Stimulated activated CD8-positive, alpha-beta memory T cell treated with anti-CD3 and anti-CD28 coated beads, Interleukin-4, amount 100 ng/mL, for 48 hours (primary cell): ENCODE data around the gene SLX9.
"Not testable (repeated sequence)": the region's sequence is repeated elsewhere in the genome, so short reads cannot be mapped to it uniquely, and the experiment has no call there.

Source experiments
- DNase-seq: peaks from one replicate; pipeline ENCODE4 v3.0.0-alpha.2; 2020

Gene SLX9

DNA sequence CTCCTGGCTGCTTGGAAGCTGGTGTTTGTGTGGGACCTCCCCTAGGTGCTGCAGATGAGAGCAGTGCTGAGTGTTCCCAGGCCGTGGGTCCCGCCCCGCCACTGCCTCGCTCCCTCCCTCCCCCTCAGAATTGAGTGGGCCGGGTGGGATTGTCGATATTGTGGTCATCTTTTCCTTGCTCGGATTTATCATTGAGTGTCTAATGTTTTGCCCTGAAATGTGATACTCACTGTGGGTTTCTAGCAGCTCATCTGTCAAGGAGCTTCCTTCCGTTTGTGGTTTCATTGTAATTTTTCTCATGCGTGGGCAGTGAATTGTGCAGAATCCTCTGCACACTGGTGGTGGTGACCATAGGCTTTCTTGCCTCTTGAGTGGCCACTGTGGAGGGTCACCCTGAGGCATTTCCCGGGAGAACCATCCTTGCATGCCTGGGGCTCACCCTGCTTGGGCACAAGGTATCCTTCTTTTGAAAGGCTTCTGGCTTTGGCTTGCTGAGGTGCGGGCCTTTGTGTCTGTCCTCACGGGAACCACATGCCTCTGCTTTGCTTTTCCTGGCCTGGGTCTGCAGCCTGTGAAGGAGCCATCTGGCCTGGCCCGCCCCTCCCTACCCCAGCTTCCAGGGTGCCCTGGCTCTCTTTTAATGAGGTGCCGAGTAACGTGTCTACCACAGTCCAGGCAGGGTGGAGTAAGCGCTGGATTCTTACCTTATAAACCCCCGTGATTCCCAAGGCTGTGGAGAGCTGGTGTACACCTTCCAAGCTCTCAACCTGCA, 25.6 kb downstream of the SLX9 start:
- DNase-seq, result peak; percentile 56

DNA sequence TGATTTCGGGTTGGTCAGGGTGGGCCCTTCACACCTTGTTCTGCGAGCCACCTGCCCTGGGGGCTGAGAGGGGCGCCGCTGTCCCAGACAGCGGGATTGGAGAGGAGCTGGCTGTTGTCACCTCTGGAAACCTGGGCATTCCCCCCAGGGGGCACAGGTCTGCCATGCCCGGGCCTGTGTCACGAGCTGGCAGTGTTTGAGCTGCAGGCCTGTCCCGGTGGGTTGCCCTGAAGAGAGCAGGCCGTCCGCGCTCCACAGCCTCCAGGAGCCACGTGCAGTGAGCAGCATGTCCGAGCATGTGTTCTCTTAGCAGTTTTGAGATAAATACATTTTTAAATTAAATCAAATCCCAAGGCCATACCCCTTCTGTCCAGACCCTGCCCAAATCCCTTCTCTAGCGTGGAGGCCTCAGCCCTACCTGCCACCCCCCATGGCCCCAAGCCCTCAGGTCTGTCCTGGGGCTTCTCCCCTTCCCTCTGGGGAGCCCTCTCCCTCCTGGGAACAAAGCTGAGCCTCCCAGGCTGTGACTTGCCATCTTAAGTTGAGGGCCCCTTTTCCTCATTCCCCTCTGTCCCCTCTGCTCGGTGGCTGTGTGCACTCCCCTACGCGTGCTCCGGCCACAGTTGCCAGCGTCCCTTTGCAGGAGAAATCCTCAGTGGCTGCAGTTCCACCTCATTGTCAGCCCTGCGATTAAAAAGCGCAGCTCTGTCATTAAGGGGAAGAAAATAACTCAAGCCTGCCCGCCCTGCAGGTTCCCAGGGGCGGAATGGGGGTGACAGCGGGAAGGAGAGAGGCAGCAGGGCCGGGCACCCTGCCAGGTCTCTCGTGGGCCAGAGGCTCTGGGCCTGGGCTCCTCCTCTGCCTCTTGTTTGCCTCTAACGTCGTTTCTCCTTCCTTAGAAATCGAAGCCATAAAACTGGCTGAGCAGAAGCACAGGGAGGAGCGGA, 26.6 kb downstream of the SLX9 start:
- no peak for DNase-seq

DNA sequence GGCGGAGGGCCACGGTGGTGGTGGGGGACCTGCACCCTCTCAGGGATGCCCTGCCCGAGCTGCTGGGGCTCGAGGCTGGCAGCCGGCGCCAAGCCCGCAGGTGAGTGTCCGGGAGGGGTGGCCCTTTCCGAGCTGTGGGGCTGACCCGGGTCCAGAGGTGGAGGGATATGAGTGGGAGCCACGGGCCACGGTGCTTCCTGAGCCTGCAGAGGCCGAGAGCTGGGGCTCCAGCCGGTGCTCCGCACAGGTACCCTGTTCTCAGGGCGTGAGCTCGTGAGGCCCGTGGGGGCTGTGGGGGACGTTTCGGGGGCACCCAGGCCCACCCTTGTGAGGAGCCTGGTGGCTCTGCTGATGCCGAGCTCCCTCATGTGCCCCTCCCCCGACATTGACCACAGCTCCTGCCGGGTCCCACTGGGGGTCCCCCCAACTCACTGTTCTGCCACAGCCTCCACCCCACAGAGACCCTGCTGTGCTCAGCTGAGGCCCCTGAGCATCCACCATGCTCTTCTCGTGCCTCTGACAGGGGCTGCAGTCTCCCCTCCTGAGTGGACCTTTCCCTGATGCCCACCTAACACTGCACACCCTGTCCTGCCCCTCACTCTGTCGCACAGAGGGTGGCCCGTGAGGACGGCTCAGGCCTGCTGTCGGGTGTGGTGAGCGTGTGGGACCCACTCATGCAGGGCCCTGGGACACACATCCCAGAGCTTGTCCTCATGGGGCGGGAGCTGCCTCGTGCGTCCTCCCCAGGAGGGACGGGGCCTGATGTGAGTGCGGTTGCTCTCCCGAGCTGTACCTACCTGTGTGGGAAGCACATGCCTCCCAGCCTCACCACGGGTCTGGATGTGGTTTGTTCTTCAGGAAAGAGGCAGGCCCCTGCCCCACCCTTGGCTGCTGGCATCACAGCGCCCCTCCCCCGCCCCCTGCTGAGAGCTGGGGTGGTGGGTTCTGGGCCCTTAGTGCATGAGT, 27.5 kb downstream of the SLX9 start:
- no peak for DNase-seq

DNA sequence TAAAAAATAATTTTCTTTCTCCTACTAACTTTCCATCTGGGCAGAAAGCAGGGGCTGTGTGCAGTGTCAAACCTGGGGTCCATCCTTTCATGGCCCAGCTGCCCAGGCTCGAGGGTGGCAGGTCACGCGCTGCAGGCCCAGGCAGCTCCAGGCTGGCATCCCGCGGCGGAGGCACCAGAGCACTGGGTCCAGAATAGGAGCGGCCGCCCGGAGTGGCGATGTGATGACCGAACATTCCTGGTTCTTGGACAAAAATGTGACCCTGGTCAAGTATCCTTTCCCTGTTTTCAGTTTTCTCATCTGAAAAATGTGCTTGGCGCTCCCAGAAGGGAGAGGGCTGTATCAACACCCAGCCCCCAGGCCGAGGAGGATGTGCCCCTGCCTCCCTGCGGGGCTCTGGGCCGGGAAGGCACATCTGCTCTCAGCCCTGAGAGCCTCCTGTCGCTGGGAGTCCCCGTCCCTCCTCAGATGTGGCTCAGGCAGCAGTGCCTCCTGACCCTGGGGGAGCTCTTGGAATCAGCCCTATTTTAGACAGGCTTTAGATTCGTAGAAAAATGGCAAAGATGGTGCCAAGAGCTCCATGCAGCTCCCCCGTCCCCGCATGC, 29.3 kb downstream of the SLX9 start:
- no peak for DNase-seq

DNA sequence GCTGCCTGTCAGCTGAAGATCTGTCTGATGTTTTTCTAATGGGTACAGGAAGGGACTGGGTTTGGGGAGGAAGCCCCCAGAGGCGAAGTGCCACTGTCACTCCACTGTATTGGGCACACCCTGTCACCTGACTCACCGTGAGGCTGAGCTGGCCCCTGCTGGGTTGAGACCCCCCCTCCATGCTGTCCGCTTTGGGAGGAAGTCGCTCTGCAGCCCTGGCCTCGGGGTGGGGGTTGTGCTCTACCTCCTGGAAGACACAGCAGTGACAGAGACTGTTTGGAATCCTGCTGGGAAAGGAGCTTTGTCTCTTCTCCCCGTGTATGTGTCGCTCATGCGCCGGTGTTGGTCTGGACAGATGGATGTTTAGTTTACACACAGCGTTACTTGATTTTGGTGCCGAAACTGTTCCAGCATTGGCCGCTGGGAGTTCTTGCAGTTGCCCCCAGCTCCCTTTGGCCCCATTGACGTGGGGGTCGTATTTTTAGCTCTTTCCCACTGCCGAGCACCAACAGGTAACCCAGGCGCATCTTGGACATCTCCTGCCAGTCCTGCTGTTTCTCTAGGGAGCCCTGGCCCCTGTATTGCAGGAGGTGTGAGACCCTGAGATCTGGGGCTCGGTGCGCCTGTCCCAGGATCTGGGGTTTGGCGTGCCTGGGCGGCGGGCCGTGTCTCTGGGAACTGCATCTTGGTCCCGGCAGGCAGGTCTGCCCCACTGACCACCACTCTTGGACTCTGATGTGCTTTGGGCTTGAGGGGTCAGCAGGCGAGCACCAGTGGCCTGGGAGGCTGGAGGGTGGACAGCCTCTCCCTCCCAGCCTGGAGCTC, 30.3 kb downstream of the SLX9 start:
- DNase-seq, result no peak

DNA sequence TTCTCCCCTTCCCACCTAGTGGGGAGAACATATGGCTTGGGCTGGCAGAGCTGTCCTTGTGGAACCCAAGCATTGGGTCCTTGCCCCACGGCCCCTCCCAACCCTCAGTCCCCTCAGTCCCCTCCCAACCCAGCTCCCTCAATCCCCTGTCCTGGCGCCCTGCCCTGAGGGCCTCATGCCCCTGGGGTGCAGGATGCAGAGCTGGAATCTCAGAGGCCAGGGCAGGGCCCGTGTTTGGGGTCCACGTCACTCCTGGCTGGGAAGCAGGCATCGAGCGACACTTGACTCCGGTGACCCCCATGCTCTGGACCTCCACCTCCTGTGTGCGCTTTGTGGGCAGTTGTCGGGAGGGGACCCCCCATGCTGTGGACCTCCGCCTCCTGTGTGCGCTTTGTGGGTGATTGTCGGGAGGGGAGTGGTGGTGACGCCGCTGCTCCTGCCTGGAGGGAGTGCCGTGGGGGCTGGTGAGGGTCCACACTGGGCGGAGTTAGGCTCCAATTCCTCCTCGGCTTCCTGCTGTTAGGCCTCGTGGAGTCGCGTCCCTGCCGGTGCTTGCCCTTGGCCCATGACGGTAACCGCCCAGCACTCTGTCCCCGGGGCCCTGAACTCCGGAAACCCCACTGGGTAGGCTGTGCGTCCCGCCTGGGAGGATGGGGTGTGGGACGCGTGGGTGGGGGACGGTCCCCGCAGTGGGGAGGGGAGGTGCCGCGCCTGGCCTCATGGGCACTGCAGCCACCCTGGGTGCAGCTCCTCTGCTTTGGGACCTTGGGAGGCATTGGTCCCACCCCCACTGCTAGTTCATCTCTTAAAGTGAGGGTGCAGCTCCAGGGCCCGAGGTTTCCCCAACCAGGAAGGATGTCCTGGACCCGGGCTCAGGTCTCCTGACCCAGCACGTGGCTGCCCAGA, 31.2 kb downstream of the SLX9 start:
- no peak for DNase-seq

DNA sequence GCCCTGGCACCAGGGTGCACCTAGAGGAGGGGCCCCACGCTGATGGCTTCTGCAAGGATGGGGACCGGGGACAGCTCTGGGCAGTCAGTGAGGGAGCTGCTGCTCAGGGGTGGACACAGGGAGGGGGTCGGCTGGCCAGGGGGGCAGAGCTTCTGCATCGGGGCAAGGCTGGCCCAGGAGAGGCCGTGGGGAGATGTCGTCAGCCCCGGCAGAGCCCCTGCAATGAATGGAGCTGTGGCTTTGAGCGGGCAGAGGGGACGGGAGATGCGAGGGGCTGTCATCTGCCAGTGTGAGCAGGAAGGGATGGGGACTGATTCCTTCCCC, 31.8 kb downstream of the SLX9 start:
- DNase-seq, result no peak

DNA sequence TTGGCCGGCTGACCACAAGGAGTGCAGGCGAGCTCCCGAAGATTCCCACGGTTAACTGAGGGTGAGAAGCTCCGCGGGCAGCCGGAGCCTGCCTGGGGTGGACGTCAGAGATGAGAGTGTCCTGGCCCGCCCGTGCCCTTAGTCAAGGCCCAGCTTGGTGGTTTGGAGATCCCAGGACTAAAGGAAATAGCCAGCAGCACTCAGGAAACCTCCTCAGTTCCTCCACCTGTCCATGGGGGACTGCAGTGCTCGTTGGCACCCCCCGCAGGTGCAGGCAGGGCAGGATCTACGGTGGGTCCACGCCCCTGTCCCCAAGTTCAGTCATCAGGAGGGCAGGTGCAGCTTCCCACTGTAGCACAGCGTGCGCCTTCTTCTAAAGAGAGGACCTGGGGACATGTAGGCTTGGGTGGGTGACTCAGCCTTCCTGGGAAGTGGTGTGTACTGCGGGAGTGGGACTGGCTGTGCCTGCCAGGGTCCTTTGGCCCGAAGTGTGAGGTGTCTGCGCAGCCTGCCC, 32.5 kb downstream of the SLX9 start:
- DNase-seq, result no peak

DNA sequence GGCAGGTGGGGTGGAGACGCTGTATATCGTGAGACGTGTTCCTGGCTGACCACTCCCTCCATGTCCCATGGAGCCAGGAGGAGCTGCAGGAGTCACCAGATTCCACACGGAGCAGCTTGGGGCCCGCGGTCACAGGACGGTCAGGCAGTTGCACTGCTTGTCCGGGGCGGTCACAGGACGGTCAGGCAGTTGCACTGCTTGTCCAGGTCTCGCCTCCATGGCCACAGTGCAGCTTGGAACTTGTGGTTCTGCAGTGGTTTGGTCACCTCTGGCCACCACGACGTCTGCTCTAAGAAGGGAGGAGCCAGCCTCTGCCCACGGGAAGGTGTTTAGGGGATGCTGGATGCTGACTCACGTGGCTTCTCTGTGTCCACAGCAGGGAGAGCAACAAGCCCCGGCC, 33.0 kb downstream of the SLX9 start:
- DNase-seq, result no peak

DNA sequence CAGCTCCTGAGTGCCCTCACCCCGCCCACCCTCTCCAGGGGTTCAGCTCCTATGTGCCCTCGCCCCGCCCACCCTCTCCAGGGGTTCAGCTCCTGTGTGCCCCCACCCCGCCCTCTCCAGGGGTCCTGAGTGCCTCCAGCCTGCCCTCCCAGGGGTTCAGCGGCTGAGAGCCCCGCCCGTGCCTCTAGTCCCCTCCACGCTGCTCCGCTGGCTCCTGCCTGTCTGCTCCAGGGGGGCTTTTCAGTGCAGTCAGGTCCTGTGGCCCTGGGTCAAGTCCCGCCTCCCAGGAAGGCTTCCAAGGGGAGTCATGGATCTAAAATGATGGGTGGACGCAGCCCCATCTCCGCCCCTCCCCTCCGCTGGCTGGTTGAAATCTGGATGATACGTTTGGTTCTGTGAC, 33.8 kb downstream of the SLX9 start:
- DNase-seq, result no peak

DNA sequence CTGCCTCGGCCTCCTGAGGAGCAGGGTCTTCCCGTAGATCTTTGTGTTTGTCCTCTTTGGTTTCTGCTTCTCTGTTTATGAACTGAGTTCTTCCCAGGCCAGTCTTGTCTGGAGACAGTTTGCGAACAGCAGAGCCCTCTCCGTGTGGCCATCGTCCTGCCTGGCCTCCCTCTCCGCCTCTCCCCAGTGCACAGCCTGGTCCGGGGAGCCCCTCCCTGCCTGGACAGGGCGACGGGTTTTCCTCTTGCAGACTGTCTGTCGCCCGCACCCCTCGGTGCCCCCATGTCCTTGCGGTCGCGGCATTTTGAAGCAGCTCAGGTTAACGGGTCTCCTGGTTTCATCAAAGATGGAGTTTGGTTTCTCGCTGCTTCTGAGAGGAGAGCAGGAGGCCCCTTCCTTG, 34.8 kb downstream of the SLX9 start:
- no peak for DNase-seq

DNA sequence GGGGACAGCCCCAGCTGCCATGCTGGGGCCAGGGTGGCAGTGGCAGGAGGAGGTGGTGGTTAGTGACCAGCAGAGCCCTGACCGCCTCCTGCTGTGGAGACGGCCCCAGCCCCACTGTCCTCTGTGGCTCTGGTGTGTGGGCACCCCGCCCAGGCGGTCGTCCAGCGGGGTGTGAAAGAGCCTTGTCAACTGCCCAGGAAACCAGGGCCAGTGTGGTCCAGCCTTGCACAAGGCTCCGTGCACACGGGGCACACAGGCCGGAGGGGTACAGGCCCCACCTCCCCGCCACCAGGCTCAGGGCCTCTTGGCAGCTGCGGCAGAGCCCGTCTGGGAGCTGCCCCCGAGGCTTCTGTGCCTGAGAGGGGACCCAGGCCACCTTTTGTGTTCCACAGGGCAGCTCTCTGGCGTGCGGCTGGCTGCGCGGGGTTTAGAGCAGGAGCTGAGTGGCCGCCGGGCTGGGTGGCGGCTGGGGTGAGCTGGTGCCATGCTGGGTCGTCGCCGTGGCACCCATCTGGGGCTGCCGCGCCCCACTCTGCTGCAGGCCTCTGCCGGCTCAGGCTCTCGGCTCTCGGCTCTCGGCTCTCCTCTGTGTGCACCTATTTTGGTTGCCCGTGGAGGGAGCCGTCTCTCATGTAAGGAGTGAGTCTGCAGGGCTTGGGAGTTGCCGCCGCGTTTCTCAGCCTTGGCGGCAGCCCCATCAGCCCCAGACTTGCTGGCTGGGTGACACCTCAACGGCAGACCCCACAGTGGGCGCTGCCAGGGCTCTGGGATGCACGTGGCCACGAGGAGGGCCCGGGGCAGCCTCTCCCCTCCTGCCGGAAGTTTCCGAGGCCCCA, 36.1 kb downstream of the SLX9 start:
- DNase-seq, result no peak

DNA sequence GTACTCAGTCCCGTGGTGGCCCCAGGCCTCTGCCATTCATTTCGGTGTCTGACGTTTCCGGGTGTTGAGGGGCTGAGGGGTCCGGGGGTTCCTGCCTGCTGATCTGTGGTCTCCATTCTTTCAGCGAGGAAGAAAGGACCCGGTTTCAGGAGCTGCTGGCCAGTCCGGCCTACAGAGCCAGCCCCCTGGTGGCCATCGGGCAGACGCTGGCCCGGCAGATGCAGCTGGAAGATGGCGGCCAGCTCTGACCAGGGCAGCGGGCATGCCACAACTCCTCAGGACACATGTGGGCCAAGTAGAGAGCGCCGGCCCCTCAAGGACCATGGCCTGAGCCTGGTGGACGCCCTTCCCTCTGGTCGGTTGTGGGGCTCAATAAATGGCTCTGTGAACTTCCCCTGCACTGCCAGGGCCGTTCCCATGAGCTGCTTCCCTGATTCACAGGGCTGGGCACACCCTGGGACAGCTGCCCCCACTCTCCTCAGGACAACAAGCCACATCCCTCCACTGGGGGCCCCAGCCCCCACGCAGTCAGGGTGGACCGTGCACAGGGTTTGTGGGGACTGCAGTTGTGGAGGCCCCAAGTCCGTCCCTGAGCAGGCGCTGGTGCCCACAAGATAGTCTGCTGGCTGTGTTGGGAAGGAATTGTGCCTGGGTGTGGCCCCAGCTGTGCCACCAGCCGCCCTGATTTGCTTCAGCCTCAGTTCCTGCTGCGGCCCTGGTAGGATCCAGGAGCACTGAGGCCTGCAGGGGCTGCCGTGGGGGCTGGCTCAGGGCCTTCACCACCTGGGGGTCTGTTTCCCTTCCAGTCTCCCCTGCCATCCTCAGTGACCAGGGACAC, 36.9 kb downstream of the SLX9 start:
- DNase-seq, result not testable (repeated sequence)

DNA sequence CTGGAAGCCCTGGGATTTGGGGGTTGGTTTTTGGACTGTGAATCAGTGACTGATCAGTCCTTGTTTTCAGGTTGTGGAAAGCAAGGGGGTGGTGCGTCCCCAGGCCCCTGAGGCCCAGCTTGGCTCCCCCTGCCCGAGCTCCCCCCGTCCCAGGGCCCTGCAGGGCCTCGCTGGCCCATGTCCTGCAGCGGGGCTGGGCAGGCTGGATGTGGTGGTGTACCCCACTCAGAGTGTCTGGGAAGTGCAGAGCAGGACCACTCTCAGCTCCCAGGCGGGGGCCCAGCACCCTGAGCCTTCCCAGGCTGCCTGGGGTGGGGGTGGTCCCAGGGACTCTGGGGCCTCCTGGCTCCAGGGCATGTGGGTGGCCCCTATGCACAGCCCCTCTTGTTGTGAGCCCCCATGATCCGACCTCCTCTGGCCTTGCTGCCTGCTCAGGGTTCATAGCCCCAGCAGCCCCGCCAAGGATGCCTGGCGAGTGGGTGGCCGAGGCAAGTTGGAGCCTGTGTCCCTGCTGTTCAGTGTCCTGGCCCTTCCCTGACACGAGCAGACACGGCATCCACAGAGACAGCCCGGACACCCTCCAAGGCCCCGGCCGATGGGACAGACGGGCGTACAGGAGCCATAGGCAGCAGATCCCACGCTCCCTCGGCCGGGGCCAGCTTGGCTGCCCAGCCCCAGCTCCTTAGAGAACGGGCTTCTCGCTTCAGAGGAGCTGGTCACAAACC, 37.9 kb downstream of the SLX9 start:
- DNase-seq, result no peak

DNA sequence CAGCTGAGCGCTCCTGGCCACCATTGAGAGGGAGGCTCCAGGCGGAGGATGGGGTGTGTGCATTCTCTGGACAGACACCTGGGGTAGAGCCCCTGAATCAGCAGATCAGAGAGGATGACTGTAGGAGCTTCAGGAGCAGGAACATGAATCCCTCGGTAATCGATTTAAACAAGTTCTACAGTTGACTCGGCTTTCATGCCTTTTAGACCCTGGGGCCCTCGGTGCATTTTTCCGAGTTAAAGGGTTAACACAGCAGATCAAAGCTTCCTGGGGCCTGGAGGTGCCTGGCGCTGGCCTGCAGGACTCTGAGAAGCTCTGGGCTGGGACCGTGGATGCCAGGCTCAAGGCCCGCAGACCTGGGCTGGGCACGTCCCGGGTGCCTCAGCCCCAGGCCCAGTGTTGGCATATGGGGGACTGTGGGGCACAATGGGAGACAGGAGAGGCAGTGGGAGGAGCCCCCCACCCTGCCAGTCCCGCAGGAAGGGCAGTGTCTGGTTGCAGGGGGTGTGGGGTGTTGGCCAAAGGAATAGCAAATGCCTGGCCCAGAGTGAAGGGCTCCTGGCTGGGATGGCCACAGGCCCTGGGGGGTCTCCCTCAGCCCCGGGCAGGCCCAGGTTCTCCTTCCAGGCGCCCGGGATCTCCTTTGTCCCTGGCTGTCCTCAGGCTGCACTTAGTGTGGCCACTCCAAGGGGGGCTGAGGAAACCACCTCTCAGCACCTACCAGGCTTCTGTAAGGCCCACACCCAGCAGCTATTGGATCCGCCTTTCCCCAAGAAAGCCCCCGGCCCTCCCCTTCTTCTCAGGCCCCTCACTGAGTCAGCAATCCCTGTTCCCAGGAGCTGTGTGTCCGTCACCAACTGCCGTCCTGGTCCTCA, 40.1 kb downstream of the SLX9 start:
- no peak for DNase-seq
